ENCODE measurements around the gene PRKAG3. TPM values are rescaled to one million over a fixed set of nuclear protein-coding genes. Genes with fewer than 3 reads are reported as not detected.

The PRKAG3 gene
- total RNA-seq, 1 experiment from 2014 or later: not detected

DNA sequence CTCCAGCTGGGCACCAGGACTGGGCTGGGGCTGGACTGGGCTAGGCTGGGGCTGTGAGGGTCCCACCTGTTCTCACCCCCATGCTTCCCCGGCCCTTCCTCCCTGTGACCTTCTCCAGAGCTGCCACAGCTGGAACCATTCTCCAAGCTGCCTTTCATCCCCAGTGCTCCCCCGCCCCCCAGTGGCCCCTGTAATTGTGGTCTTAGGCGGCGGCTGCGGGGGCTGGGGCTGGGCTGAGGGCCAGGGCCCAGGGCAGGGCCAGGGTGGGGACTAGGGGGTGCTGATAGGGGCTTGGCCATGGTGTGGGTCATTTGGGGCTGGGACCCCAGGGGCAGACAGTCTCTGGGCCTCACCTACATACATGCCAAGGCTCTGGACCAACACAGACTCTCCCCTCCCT is 46.3 kb upstream of the PRKAG3 start:
- peaks cover 2% of the 10 kb centered on the region for H3K27me3 Mint-ChIP-seq (ENCODE audit: insufficient read depth, unreplicated experiment)
- no peaks in the 10 kb centered on the region for H3K9me3 Mint-ChIP-seq (ENCODE audit: unreplicated experiment)
- no peaks in the 10 kb centered on the region for H3K36me3 ChIP-seq (ENCODE audit: control insufficient read depth, insufficient read depth, low read length)
- BruUV-seq (replicated peaks): no TSS peak
- H3K4me3 ChIP-seq (ENCODE audit: low read depth, low read length): no peak overlapping the region
- H3K4me1 Mint-ChIP-seq (ENCODE audit: low read depth, unreplicated experiment): no peaks in the 10 kb centered on the region
- H3K36me3 Mint-ChIP-seq (ENCODE audit: insufficient read depth, unreplicated experiment): no peaks in the 10 kb centered on the region
- CTCF ChIA-PET: interaction anchor here (1.0 to 4.0 kb wide), 5 partner anchors 9 to 124 kb away, joined by 3 to 152 read pairs (median 10); no protein-coding TSS in a partner anchor
- intact Hi-C loops (cut with micrococcal nuclease; ENCODE audit: unreplicated experiment): loop anchor here (2.0 kb wide), 1 partner anchor 17 kb away; no protein-coding TSS in a partner anchor
- no peak for DNase-seq
- H3K4me1 ChIP-seq: peaks cover 18% of the 10 kb centered on the region
- POLR2A ChIA-PET: no interaction called here
- no peak overlapping the region for H3K4me3 Mint-ChIP-seq (ENCODE audit: unreplicated experiment)
- TF ChIP-seq, protein P1, sequence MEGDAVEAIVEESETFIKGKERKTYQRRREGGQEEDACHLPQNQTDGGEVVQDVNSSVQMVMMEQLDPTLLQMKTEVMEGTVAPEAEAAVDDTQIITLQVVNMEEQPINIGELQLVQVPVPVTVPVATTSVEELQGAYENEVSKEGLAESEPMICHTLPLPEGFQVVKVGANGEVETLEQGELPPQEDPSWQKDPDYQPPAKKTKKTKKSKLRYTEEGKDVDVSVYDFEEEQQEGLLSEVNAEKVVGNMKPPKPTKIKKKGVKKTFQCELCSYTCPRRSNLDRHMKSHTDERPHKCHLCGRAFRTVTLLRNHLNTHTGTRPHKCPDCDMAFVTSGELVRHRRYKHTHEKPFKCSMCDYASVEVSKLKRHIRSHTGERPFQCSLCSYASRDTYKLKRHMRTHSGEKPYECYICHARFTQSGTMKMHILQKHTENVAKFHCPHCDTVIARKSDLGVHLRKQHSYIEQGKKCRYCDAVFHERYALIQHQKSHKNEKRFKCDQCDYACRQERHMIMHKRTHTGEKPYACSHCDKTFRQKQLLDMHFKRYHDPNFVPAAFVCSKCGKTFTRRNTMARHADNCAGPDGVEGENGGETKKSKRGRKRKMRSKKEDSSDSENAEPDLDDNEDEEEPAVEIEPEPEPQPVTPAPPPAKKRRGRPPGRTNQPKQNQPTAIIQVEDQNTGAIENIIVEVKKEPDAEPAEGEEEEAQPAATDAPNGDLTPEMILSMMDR (IDR thresholded peaks at IDR 0.05; ENCODE audit: insufficient read depth in 1 of 2, low read depth in 1 of 2, low read length in 1 of 2, severe bottlenecking in 1 of 2, unreplicated experiment in 1 of 2): no peak
- no peaks in the 10 kb centered on the region for H3K27me3 ChIP-seq (replicated peaks; ENCODE audit: control insufficient read depth, insufficient read depth, low read length)
- H3K9me3 ChIP-seq: no peaks in the 10 kb centered on the region
- no peak overlapping the region for H3K27ac Mint-ChIP-seq (ENCODE audit: unreplicated experiment)

DNA sequence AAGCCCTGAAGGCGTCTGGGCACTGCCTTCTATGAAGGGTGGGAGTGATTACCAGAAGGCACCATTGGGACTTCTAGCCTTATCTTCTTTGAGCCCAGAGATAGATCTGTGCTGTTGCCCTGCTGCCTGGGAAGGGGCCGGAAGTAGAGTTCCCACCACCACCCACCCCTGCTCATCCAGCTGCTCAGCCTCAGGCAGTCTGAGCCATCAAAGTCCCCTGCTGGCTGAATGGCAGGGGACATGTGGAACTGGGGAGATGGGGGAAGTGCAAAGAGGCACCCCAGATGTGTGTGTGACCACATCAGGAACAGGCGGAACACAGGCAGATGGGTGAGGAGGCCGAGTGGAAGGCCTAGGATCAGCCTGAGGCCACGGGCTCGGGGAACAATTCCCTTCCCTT is 45.7 kb upstream of the PRKAG3 start:
- H3K4me1 ChIP-seq: peaks cover 17% of the 10 kb centered on the region
- no peaks in the 10 kb centered on the region for H3K36me3 ChIP-seq (ENCODE audit: control insufficient read depth, insufficient read depth, low read length)
- H3K4me1 Mint-ChIP-seq (ENCODE audit: low read depth, unreplicated experiment): no peaks in the 10 kb centered on the region
- H3K27me3 Mint-ChIP-seq (ENCODE audit: insufficient read depth, unreplicated experiment): no peaks in the 10 kb centered on the region
- TF ChIP-seq, protein P1 (IDR thresholded peaks at IDR 0.05; ENCODE audit: insufficient read depth in 1 of 2, low read depth in 1 of 2, low read length in 1 of 2, severe bottlenecking in 1 of 2, unreplicated experiment in 1 of 2): no peak
- no peak overlapping the region for H3K4me3 Mint-ChIP-seq (ENCODE audit: unreplicated experiment)
- no peaks in the 10 kb centered on the region for H3K36me3 Mint-ChIP-seq (ENCODE audit: insufficient read depth, unreplicated experiment)
- DNase-seq: no peak
- no peaks in the 10 kb centered on the region for H3K9me3 ChIP-seq
- no peak overlapping the region for H3K27ac Mint-ChIP-seq (ENCODE audit: unreplicated experiment)
- no peak overlapping the region for H3K4me3 ChIP-seq (ENCODE audit: low read depth, low read length)
- no TSS peak for BruUV-seq (replicated peaks)
- H3K9me3 Mint-ChIP-seq (ENCODE audit: unreplicated experiment): no peaks in the 10 kb centered on the region
- CTCF ChIA-PET: interaction anchor here (1.0 to 4.0 kb wide), 6 partner anchors 9 to 125 kb away, joined by 3 to 152 read pairs (median 10); no protein-coding TSS in a partner anchor
- intact Hi-C loops (cut with micrococcal nuclease; ENCODE audit: unreplicated experiment): loop anchor here (2.0 kb wide), 1 partner anchor 17 kb away; no protein-coding TSS in a partner anchor
- H3K27me3 ChIP-seq (replicated peaks; ENCODE audit: control insufficient read depth, insufficient read depth, low read length): no peaks in the 10 kb centered on the region
- POLR2A ChIA-PET: no interaction called here

DNA sequence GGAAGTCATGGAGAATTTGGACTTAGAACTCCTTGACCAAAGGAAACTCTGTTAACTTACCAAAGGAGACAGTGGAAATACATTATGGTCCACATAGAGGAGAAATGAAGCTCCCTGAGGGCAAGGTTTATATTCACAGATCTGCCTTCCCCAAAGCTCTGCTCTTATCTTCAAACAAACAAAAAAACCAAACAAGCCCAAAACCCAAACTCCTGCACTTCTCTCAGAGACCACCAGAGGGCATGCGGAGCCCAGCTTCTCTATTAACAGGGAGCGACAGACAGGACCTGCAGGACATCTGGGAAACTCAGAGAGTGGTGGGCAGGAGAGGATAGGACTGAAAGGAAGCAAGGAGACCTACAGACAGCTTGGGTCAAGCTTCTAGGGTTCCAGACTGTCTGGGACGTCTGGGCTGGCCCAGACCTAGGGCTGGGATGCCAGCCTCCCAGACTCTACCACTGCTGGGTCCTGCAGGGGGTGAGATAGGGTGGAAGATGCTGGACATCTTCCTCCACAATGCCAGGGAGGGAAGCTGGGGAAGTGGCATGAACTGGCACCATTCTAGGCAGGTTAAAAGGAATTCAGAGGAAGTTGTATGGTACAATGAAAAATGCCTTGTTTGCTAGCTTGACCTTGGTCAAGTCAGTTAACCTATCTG is 45.1 kb upstream of the PRKAG3 start:
- ChIA-PET CTCF (interaction anchor here (0.6 to 4.0 kb wide), 17 partner anchors 8 to 169 kb away, joined by 3 to 152 read pairs (median 5); partner anchors contain the start of gene CYP27A1), POLR2A (interaction anchor here (0.6 to 1.1 kb wide), 2 partner anchors 21 to 126 kb away, joined by 8 to 9 read pairs; no protein-coding TSS in a partner anchor)
- H3K27me3 ChIP-seq (replicated peaks; ENCODE audit: control insufficient read depth, insufficient read depth, low read length): no peaks in the 10 kb centered on the region

More for the DNA sequence above, 45.1 kb upstream of the PRKAG3 start:
- H3K4me1 ChIP-seq: peaks cover 17% of the 10 kb centered on the region
- no peaks in the 10 kb centered on the region for H3K9me3 ChIP-seq
- no peaks in the 10 kb centered on the region for H3K36me3 ChIP-seq (ENCODE audit: control insufficient read depth, insufficient read depth, low read length)
- no TSS peak for BruUV-seq (replicated peaks)
- Mint-ChIP-seq H3K27ac (ENCODE audit: unreplicated experiment) (no peak overlapping the region), H3K4me3 (ENCODE audit: unreplicated experiment) (no peak overlapping the region), H3K4me1 (ENCODE audit: low read depth, unreplicated experiment) (no peaks in the 10 kb centered on the region), H3K9me3 (ENCODE audit: unreplicated experiment) (no peaks in the 10 kb centered on the region), H3K36me3 (ENCODE audit: insufficient read depth, unreplicated experiment) (peaks cover 4% of the 10 kb centered on the region), H3K27me3 (ENCODE audit: insufficient read depth, unreplicated experiment) (no peaks in the 10 kb centered on the region)
- peak; percentile 83 to 87 for DNase-seq
- TF ChIP-seq, protein P1 (IDR thresholded peaks at IDR 0.05; ENCODE audit: insufficient read depth in 1 of 2, low read depth in 1 of 2, low read length in 1 of 2, severe bottlenecking in 1 of 2, unreplicated experiment in 1 of 2): peak; percentile 94 to 97
- intact Hi-C loops (cut with micrococcal nuclease; ENCODE audit: unreplicated experiment): loop anchor here (1.0 to 2.0 kb wide), 4 partner anchors 16 to 103 kb away; no protein-coding TSS in a partner anchor
- H3K4me3 ChIP-seq (ENCODE audit: low read depth, low read length): no peak overlapping the region
